GM12892 (cell line): ENCODE data around the gene NSF.

ENCODE experiments used
- POLR2A ChIP-seq: IDR thresholded peaks from 2 replicates; pipeline ENCODE4 v1.6.1; 2011; ENCODE audit warnings: low read depth, low read length, control low read depth
- POLR2AphosphoS5 ChIP-seq: IDR thresholded peaks from 2 replicates; pipeline ENCODE4 v1.6.1; 2011; ENCODE audit warnings: low read depth, low read length, control low read depth
- TAF1 ChIP-seq: IDR thresholded peaks from 2 replicates; pipeline ENCODE4 v1.6.1; 2011; ENCODE audit warnings: low read depth, mild to moderate bottlenecking, control low read depth, low read length, borderline replicate concordance

- TF ChIP-seq TAF1: no peak
- no peak for TF ChIP-seq POLR2AphosphoS5
- no peak for TF ChIP-seq POLR2A
These were observed 161.0 kb downstream of the NSF start for GRCh38 chr17:46751425-46751824.
